Pulmonary artery endothelial cell (primary cell): ENCODE data around the gene PLEKHM1. TPM values are rescaled to one million over a fixed set of nuclear protein-coding genes. Genes with fewer than 3 reads are reported as not detected.
"Not testable (repeated sequence)": the region's sequence is repeated elsewhere in the genome, so short reads cannot be mapped to it uniquely, and the experiment has no call there.

Source experiments
- DNase-seq: peaks from one replicate; pipeline ENCODE4 v3.0.0-alpha.2; 2011; ENCODE audit warnings: low read depth, low spot score
- total RNA-seq: library from RNA; depleted of rRNA; stranded (reverse); fragments of >200 nt; gene quantifications from 2 replicates; pipeline ENCODE4 v1.2.3, GENCODE V29; 2014

Gene PLEKHM1
- total RNA-seq, 1 donor from 2014 or later, result 19.4 TPM

- not testable (repeated sequence) for DNase-seq
Measured at GRCh38 chr17:45461524-45462327, 28.8 kb downstream of the PLEKHM1 start.

GRCh38 chr17:45460422-45460821 lies 30.1 kb downstream of the PLEKHM1 start:
- DNase-seq, result not testable (repeated sequence)

- not testable (repeated sequence) for DNase-seq
Measured at GRCh38 chr17:45454341-45454740, 36.2 kb downstream of the PLEKHM1 start.

- DNase-seq, result not testable (repeated sequence)
Measured at GRCh38 chr17:45453731-45454130, 36.8 kb downstream of the PLEKHM1 start.

GRCh38 chr17:45453225-45453534 lies 37.3 kb downstream of the PLEKHM1 start:
- DNase-seq, result not testable (repeated sequence)

GRCh38 chr17:45452329-45453224 lies 37.9 kb downstream of the PLEKHM1 start:
- DNase-seq, result not testable (repeated sequence)

- not testable (repeated sequence) for DNase-seq
Measured at GRCh38 chr17:45451660-45452059, 38.9 kb downstream of the PLEKHM1 start.

- no peak for DNase-seq
Measured at GRCh38 chr17:45451131-45451530, 39.4 kb downstream of the PLEKHM1 start.

GRCh38 chr17:45449708-45450329 lies 40.7 kb downstream of the PLEKHM1 start:
- DNase-seq, result not testable (repeated sequence)

GRCh38 chr17:45449260-45449659 lies 41.3 kb downstream of the PLEKHM1 start:
- not testable (repeated sequence) for DNase-seq

GRCh38 chr17:45448483-45448882 lies 42.0 kb downstream of the PLEKHM1 start:
- not testable (repeated sequence) for DNase-seq

- DNase-seq, result not testable (repeated sequence)
Measured at GRCh38 chr17:45448066-45448465, 42.5 kb downstream of the PLEKHM1 start.

- DNase-seq, result not testable (repeated sequence)
Measured at GRCh38 chr17:45447650-45448049, 42.9 kb downstream of the PLEKHM1 start.

GRCh38 chr17:45446872-45447625 lies 43.5 kb downstream of the PLEKHM1 start:
- DNase-seq, result not testable (repeated sequence)

GRCh38 chr17:45445901-45446743 lies 44.4 kb downstream of the PLEKHM1 start:
- DNase-seq, result peak; percentile 47

- not testable (repeated sequence) for DNase-seq
Measured at GRCh38 chr17:45444856-45445820, 45.4 kb downstream of the PLEKHM1 start.

GRCh38 chr17:45444301-45444700 lies 46.2 kb downstream of the PLEKHM1 start:
- DNase-seq, result not testable (repeated sequence)

- not testable (repeated sequence) for DNase-seq
Measured at GRCh38 chr17:45443371-45444260, 46.9 kb downstream of the PLEKHM1 start.
